CD4-positive, alpha-beta T cell treated with Interleukin-6 at 100 ng/mL for 8 hours (primary cell): Measurements from ENCODE around the gene ZNF99.
"Not testable (repeated sequence)": the region's sequence is repeated elsewhere in the genome, so short reads cannot be mapped to it uniquely, and the experiment has no call there.

Source experiments
- DNase-seq: peaks from one replicate; pipeline ENCODE4 v3.0.0-alpha.2; 2020; ENCODE audit warnings: mixed read lengths, low spot score

ZNF99 gene

DNA sequence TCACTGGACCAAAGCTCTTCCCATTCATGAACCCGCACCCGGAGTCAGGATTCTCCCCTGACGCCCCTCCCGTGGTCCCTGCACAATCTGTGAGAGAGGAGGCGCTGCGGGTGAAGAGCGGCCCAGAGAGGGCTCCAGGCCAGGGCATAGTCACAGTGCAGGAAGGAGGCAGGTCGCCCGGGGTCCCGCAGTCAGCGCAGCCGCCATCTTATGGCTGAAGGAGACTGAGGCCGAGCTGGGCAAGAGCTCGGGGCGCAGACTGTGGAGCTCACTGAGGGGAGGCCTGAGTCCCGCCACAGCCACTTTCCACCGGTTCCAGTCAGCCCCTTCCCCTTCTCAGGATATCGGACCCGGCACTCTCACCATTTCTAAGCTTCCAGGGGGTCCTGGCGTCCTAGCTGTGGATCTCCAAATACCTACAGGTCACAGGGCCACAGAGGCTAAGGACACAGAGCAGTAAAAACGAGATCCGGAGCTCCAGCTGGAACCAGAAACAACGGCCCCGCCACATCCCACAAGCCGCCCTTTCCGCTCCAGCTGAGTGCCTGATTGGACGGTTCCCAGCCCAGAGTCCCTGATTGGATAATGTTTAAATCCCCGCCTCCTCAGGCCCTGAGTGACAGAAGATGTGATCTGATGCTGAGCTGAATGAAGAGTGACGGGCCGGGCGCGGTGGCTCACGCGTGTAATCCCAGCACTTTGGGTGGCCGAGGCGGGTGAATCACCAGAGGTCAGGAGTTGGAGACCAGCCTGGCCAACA is at the start of gene ZNF99:
ZNF99 (minus strand) TSS at position 501 of the 760 bp plus-strand sequence; CDS start at position 366, 135 bp downstream.
- DNase-seq, result no peak

DNA sequence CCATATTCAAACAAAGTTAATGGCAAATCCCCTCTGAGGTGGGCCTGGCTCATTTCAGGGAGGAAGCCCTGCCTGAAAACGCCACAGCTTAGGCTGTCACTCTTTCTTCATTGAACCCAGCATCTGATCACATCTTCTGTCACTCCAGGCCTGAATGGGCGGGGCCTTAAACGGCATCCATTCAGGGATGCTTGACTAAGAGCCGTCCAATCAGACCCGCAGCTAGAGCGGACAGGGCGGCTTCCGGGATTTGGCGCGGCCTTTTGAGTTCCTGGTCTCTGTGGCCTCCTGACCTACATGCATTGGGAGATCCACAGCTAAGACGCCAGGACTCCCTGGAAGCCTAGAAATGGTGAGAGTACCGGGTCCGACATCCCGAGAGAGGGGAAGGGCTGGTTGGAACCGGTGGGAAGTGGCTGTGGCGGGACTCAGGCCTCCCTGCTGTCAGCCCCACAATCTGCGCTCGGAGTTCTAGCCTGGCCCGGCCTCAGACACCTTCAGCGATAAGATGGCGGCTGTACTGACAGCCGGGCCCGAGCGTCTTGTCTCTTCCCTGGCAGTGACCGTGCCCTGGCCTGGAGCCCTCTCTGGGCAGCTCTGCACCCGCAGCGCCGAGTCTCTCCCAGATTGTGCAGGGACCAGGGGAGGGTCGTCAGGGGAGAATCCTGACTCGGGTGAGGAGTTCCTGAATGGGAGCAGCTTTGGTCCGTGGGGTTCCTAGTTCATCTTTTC is 48.2 kb upstream of the ZNF99 start, which contains the start of gene ZNF723:
ZNF723 (plus strand) TSS at position 261 of the 732 bp plus-strand sequence; CDS start at position 350, 89 bp downstream.
- DNase-seq, result no peak

- no peak for DNase-seq
These were observed 47.3 kb upstream of the ZNF99 start for GRCh38 chr19:22831211-22831610.

GRCh38 chr19:22814124-22814523 is 30.2 kb upstream of the ZNF99 start:
- DNase-seq, result no peak

DNA sequence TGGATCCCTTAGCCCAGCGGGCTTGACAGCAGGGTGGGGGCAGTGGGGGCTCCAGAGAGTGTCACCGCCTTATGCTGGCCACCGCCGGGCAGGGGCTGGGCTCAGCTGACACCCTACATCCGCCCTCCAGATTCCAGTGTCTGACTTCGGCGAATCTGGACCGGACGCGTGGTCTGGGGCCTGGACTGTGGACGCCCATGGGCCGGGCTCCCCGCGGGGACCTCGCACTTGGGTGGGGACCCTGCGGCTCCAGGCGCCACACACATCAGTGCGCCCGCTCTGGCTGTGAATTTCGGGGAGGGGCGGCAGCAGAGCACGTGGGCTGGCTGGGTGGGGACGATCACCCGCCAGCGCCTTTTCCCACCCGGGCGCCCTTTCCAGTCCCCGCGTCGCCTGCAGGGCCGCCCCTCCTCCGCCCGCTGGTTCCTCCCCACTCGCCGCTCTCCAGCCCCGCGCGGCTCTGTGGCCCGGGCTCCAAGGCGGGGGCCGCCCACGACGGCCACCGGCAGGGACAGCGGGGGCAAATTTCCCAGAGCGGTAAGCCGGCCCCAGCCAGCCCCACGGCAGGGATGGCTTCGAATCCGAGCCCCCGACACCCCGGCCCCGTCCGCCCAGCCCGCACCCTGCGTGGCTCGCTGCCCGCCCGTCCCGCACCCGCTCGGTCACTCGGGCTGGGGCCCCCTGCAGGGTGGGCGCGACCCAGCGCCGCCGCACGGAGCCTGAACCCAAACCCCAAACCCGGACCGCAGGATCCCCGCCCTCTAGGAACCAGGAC is 23.3 kb upstream of the ZNF99 start:
- no peak for DNase-seq

DNA sequence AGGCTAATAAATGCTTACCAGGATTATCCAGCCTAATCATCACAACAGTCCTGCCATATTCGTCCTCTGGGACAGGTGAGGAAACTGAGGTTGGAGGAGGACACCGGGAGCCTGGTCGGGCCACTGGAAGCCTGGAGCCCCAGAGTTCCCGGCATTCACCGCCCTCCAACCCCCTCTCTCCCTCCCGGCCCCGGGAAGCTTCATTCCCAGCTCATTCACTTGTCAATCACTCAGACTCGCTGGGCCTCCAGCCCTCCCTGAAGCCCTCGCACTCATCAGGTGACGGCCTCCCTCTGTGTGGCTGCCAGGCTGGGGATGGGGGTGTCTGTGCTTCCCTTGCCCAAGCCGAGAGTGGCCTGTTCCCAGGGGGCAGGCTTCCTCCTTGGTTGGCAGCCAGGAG is 22.5 kb upstream of the ZNF99 start:
- no peak for DNase-seq

- DNase-seq, result no peak
These were observed 13.1 kb upstream of the ZNF99 start for GRCh38 chr19:22797040-22797439.

- not testable (repeated sequence) for DNase-seq
These were observed 8.9 kb upstream of the ZNF99 start for GRCh38 chr19:22792863-22793262.

- DNase-seq, result no peak
These were observed 47.9 kb downstream of the ZNF99 start for GRCh38 chr19:22735911-22736645.

GRCh38 chr19:22733691-22734090 is 50.3 kb downstream of the ZNF99 start:
- DNase-seq, result no peak

DNA sequence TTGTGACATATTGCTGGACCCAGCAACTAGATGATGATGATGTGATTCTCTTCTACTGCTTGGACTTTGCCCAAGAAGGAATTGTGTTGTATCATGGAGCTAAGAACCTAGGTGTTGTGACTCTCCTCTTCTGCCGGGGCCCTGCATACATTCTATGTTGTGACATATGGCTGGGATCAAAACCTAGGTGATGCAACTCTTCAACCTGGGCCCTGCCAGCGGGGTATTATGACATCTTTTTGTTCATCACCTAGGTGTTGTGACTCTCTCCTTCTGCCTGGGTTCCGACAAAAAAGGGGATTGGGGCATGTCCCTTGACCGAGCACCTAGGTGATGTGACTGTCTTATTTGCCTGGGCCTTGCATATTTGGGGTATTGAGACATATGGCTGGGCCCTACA is 55.7 kb downstream of the ZNF99 start:
- DNase-seq, result not testable (repeated sequence)

- not testable (repeated sequence) for DNase-seq
These were observed 62.4 kb downstream of the ZNF99 start for GRCh38 chr19:22721533-22721932.

- DNase-seq, result no peak
These were observed 75.0 kb downstream of the ZNF99 start for GRCh38 chr19:22708983-22709382.

GRCh38 chr19:22703096-22703495 is 80.9 kb downstream of the ZNF99 start:
- DNase-seq, result not testable (repeated sequence)

DNA sequence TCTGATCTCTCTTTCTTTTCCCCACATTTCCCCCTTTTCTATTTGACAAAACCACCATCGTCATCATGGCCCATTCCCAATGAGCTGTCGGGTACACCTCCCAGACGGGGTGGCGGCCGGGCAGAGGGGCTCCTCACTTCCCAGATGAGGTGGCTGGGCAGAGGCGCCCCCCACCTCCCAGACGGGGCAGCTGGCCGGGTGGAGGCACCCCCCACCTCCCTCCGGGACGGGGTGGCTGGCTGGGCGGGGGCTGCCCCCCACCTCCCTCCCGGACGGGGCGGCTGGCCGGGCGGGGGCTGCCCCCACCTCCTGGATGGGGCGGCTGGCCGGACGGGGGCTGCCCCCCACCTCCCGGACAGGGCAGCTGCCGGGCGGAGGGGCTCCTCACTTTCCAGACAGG is 81.3 kb downstream of the ZNF99 start:
- DNase-seq, result not testable (repeated sequence)
